Aorta (tissue), 5 donors: ENCODE measurements around the gene ENKUR. TPM values are rescaled to one million over a fixed set of nuclear protein-coding genes. Genes with fewer than 3 reads are reported as not detected.
"Not testable (repeated sequence)": the region's sequence is repeated elsewhere in the genome, so short reads cannot be mapped to it uniquely, and the experiment has no call there.

ENCODE experiments used
- ATAC-seq: fragments of 200-7000 bp; cut with Tn5 transposase; one replicate; pipeline ENCODE4 v1.9.1; 2022; ENCODE audit warnings: moderate library complexity; ENCODE audit not compliant: low FRiP score
- DNase-seq, 2 donors: peaks; one replicate each; pipeline ENCODE4 v3.0.0-alpha.2; 2020
- H3K27ac ChIP-seq, 2 donors: one replicate each; pipeline ENCODE4 v1.5.1; 2013; ENCODE audit warnings: low read length in 2 of 2, mild to moderate bottlenecking in 2 of 2, moderate library complexity in 2 of 2, control low read depth in 1 of 2, inconsistent platforms in 1 of 2, low read depth in 1 of 2
- H3K27me3 ChIP-seq, 2 donors: one replicate each; pipeline ENCODE4 v1.6.1; 2013; ENCODE audit warnings: control low read depth in 1 of 2, low read length in 1 of 2, mild to moderate bottlenecking in 1 of 2, moderate library complexity in 1 of 2; ENCODE audit not compliant: insufficient read depth in 2 of 2, control insufficient read depth in 1 of 2
- H3K36me3 ChIP-seq, 2 donors: one replicate each; pipeline ENCODE4 v1.6.1; 2013; ENCODE audit warnings: control low read depth in 1 of 2, low read length in 1 of 2, mild to moderate bottlenecking in 1 of 2; ENCODE audit not compliant: insufficient read depth in 2 of 2, control insufficient read depth in 1 of 2
- H3K4me1 ChIP-seq, 2 donors: one replicate each; pipeline ENCODE4 v1.6.1; 2013; ENCODE audit warnings: low read length in 2 of 2, control low read depth in 1 of 2, mild to moderate bottlenecking in 1 of 2, moderate library complexity in 1 of 2; ENCODE audit not compliant: insufficient read depth in 2 of 2, control insufficient read depth in 1 of 2
- H3K4me3 ChIP-seq, 2 donors: one replicate each; pipeline ENCODE4 v1.5.1; 2013; ENCODE audit warnings: low read length in 2 of 2, control low read depth in 1 of 2, mild to moderate bottlenecking in 1 of 2
- H3K9me3 ChIP-seq: one replicate; pipeline ENCODE4 v1.6.1; 2013; ENCODE audit warnings: mild to moderate bottlenecking, low read length; ENCODE audit not compliant: control insufficient read depth
- WGBS, 2 donors: extraction: QIAGEN DNeasy Blood & Tissue Kit; methylation state at CpG; one replicate each; pipeline ENCODE4 v1.1.7; 2013; 5-methylcytosine and 5-hydroxymethylcytosine counted together
- intact Hi-C, 2 donors: fragments of 100-400 bp; cut with DNase I; formaldehyde crosslinking; loops; one replicate each; pipeline versions ENCODE4 v1.14.2 to v1.15.0; 2022
- polyA plus RNA-seq, 2 donors: library from polyadenylated mRNA; stranded (reverse); fragments of 200-250 nt; gene quantifications; one replicate each; pipeline ENCODE4 v1.2.3, GENCODE V29; 2013
- total RNA-seq, 2 donors: library from RNA; stranded (reverse); fragmentation: NEBNext Ultra II Directional; extraction: Animal tissue kit (Norgen Biotek cat#: 25700); gene quantifications; one replicate each; pipeline ENCODE4 v1.2.1, GENCODE V29; 2021
- donor health status: healthy with polysubstance abuse.
- donor health status: Bipolar disorder and iron deficiency.
- donor health status: DM: no; HTN: no; CAD: no.
- donor health status: DM: no; HTN: no; CAD: no.
- donor health status: DM: yes; HTN: yes; CAD: no.

ENKUR gene
- total and polyA plus RNA-seq, 4 donors = 0.36 TPM; not detected in 3

GRCh38 chr10:24963521-24964041, 52.4 kb downstream of the ENKUR start:
- no peaks in the 10 kb centered on the region for H3K4me1 ChIP-seq
- H3K27me3 ChIP-seq = no peaks in the 10 kb centered on the region
- H3K9me3 ChIP-seq = no peaks in the 10 kb centered on the region
- H3K4me3 ChIP-seq = no peak overlapping the region
- no peaks in the 10 kb centered on the region for H3K36me3 ChIP-seq
- ATAC-seq = no peak
- 34% methylated on average over 5 of the region's 5 CpGs for WGBS, 2 donors
- intact Hi-C loops = no loop called here
- DNase-seq = no peak
- no peak overlapping the region for H3K27ac ChIP-seq

- 90 to 96% methylated on average over 3 of the region's 3 CpGs for WGBS, 2 donors
- intact Hi-C loops = no loop called here
- no peak overlapping the region for H3K27ac ChIP-seq
- no peak for DNase-seq
- no peak overlapping the region for H3K4me3 ChIP-seq
- no peaks in the 10 kb centered on the region for H3K36me3 ChIP-seq
- ATAC-seq = no peak
- no peaks in the 10 kb centered on the region for H3K27me3 ChIP-seq
- no peaks in the 10 kb centered on the region for H3K9me3 ChIP-seq
- no peaks in the 10 kb centered on the region for H3K4me1 ChIP-seq
These were observed 53.0 kb downstream of the ENKUR start for GRCh38 chr10:24962995-24963394.

- Histone ChIP-seq H3K9me3 (no peaks in the 10 kb centered on the region), H3K4me3 (no peak overlapping the region), H3K27me3 (no peaks in the 10 kb centered on the region), H3K36me3 (no peaks in the 10 kb centered on the region), H3K27ac (no peak overlapping the region), H3K4me1 (no peaks in the 10 kb centered on the region)
- no peak for ATAC-seq
- intact Hi-C loops = no loop called here
- WGBS, 2 donors = 93 to 97% methylated on average over 4 of the region's 4 CpGs
- DNase-seq = no peak
These were observed 54.4 kb downstream of the ENKUR start for GRCh38 chr10:24961582-24961981.

- 58 to 85% methylated on average over 3 of the region's 3 CpGs for WGBS, 2 donors
- intact Hi-C loops = loop anchor here (2.0 to 10.0 kb wide), 2 partner anchors 235 to 317 kb away; partner anchors contain the start of gene ARHGAP21 (in 1 of the 2)
- no peaks in the 10 kb centered on the region for H3K9me3 ChIP-seq
- DNase-seq = no peak
- peak overlapping the region in 1 of 2 donors; percentile 67 for H3K27ac ChIP-seq
- H3K4me3 ChIP-seq = no peak overlapping the region
- no peaks in the 10 kb centered on the region for H3K4me1 ChIP-seq
- no peak for ATAC-seq
- H3K27me3 ChIP-seq = no peaks in the 10 kb centered on the region
- H3K36me3 ChIP-seq = no peaks in the 10 kb centered on the region
These were observed 56.6 kb downstream of the ENKUR start for GRCh38 chr10:24959382-24959730.

GRCh38 chr10:24958721-24959381, 57.1 kb downstream of the ENKUR start:
- no peaks in the 10 kb centered on the region for H3K4me1 ChIP-seq
- no peak for DNase-seq
- H3K36me3 ChIP-seq = no peaks in the 10 kb centered on the region
- H3K27me3 ChIP-seq = no peaks in the 10 kb centered on the region
- intact Hi-C loops = loop anchor here (2.0 to 10.0 kb wide), 2 partner anchors 234 to 316 kb away; partner anchors contain the start of gene ARHGAP21 (in 1 of the 2)
- 12 to 21% methylated on average over 5 of the region's 5 CpGs for WGBS, 2 donors
- peak overlapping the region; percentile 7 to 67 for H3K27ac ChIP-seq
- peak; percentile 82 for ATAC-seq
- H3K4me3 ChIP-seq = no peak overlapping the region
- H3K9me3 ChIP-seq = no peaks in the 10 kb centered on the region

GRCh38 chr10:24958091-24958720, 57.8 kb downstream of the ENKUR start:
- no peaks in the 10 kb centered on the region for H3K4me1 ChIP-seq
- intact Hi-C loops = loop anchor here (2.0 to 10.0 kb wide), 2 partner anchors 233 to 315 kb away; partner anchors contain the start of gene ARHGAP21 (in 1 of the 2)
- WGBS, 2 donors = 3 to 4% methylated on average over 4 of the region's 4 CpGs
- DNase-seq = no peak
- peak overlapping the region; percentile 7 to 67 for H3K27ac ChIP-seq
- H3K36me3 ChIP-seq = no peaks in the 10 kb centered on the region
- no peak overlapping the region for H3K4me3 ChIP-seq
- peak; percentile 86 for ATAC-seq
- no peaks in the 10 kb centered on the region for H3K27me3 ChIP-seq
- no peaks in the 10 kb centered on the region for H3K9me3 ChIP-seq

GRCh38 chr10:24957624-24958051, 58.3 kb downstream of the ENKUR start:
- intact Hi-C loops = loop anchor here (2.0 to 10.0 kb wide), 2 partner anchors 233 to 315 kb away; partner anchors contain the start of gene ARHGAP21 (in 1 of the 2)
- 28 to 35% methylated on average over 6 of the region's 6 CpGs for WGBS, 2 donors
- not testable (repeated sequence) for H3K4me1 ChIP-seq

GRCh38 chr10:24953675-24954074, 62.3 kb downstream of the ENKUR start:
- DNase-seq (no peak), ATAC-seq (no peak)
- Histone ChIP-seq H3K27ac (no peak overlapping the region), H3K4me3 (no peak overlapping the region), H3K27me3 (no peaks in the 10 kb centered on the region), H3K9me3 (no peaks in the 10 kb centered on the region), H3K36me3 (no peaks in the 10 kb centered on the region), H3K4me1 (no peaks in the 10 kb centered on the region)
- intact Hi-C loops = loop anchor here in 1 of 2 donors (10.0 kb wide), 1 partner anchor 229 kb away; the partner anchor contains the start of gene ARHGAP21
- 81 to 83% methylated on average over 11 of the region's 11 CpGs for WGBS, 2 donors

More at GRCh38 chr10:24957624-24958051, 58.3 kb downstream of the ENKUR start:
- peak in 1 of 2 donors; percentile 56 for DNase-seq
- H3K36me3 ChIP-seq, H3K4me3 ChIP-seq, ATAC-seq, H3K9me3 ChIP-seq, H3K27me3 ChIP-seq: not testable (repeated sequence)
- H3K27ac ChIP-seq = peak overlapping the region in 1 of 2 donors; percentile 39
